ENCODE measurements around the gene GNA14. TPM values are rescaled to one million over a fixed set of nuclear protein-coding genes. Genes with fewer than 3 reads are reported as not detected.
"Not testable (repeated sequence)": the region's sequence is repeated elsewhere in the genome, so short reads cannot be mapped to it uniquely, and the experiment has no call there.

The GNA14 gene
- total RNA-seq, 1 donor from 2014 or later: 0.22 TPM

GRCh38 chr9:77587042-77587441 is 61.1 kb downstream of the GNA14 start:
- Mint-ChIP-seq H3K27ac (ENCODE audit: unreplicated experiment) (no peak overlapping the region), H3K4me1 (ENCODE audit: low read depth) (peaks cover 31% of the 10 kb centered on the region), H3K4me3 (ENCODE audit: unreplicated experiment) (no peak overlapping the region), H3K9me3 (ENCODE audit: low read depth) (no peaks in the 10 kb centered on the region), H3K27me3 (ENCODE audit: low read depth) (no peaks in the 10 kb centered on the region), H3K36me3 (ENCODE audit: low read depth) (no peaks in the 10 kb centered on the region)
- TF ChIP-seq CTCF (IDR thresholded peaks at IDR 0.05): no peak
- no peak for DNase-seq (ENCODE audit: low spot score)

- Mint-ChIP-seq H3K4me3 (ENCODE audit: unreplicated experiment) (no peak overlapping the region), H3K4me1 (ENCODE audit: low read depth) (peaks cover 31% of the 10 kb centered on the region), H3K36me3 (ENCODE audit: low read depth) (no peaks in the 10 kb centered on the region), H3K9me3 (ENCODE audit: low read depth) (no peaks in the 10 kb centered on the region), H3K27me3 (ENCODE audit: low read depth) (no peaks in the 10 kb centered on the region), H3K27ac (ENCODE audit: unreplicated experiment) (no peak overlapping the region)
- no peak for TF ChIP-seq CTCF (IDR thresholded peaks at IDR 0.05)
- no peak for DNase-seq (ENCODE audit: low spot score)
These were observed 61.5 kb downstream of the GNA14 start for GRCh38 chr9:77586591-77586990.

GRCh38 chr9:77585335-77585786 is 62.8 kb downstream of the GNA14 start:
- H3K27ac Mint-ChIP-seq (ENCODE audit: unreplicated experiment): no peak overlapping the region

GRCh38 chr9:77584927-77585326 is 63.2 kb downstream of the GNA14 start:
- DNase-seq (ENCODE audit: low spot score); H3K9me3 Mint-ChIP-seq (ENCODE audit: low read depth); H3K27me3 Mint-ChIP-seq (ENCODE audit: low read depth); H3K36me3 Mint-ChIP-seq (ENCODE audit: low read depth); H3K27ac Mint-ChIP-seq (ENCODE audit: unreplicated experiment); H3K4me3 Mint-ChIP-seq (ENCODE audit: unreplicated experiment): not testable (repeated sequence)
- H3K4me1 Mint-ChIP-seq (ENCODE audit: low read depth): peaks cover 31% of the 10 kb centered on the region

More at GRCh38 chr9:77585335-77585786, 62.8 kb downstream of the GNA14 start:
- peaks cover 31% of the 10 kb centered on the region for H3K4me1 Mint-ChIP-seq (ENCODE audit: low read depth)
- no peak for DNase-seq (ENCODE audit: low spot score)
- H3K36me3 Mint-ChIP-seq (ENCODE audit: low read depth): no peaks in the 10 kb centered on the region
- peaks cover 2% of the 10 kb centered on the region for H3K9me3 Mint-ChIP-seq (ENCODE audit: low read depth)
- H3K4me3 Mint-ChIP-seq (ENCODE audit: unreplicated experiment): no peak overlapping the region
- TF ChIP-seq CTCF (IDR thresholded peaks at IDR 0.05): no peak
- no peaks in the 10 kb centered on the region for H3K27me3 Mint-ChIP-seq (ENCODE audit: low read depth)

- no peak overlapping the region for H3K4me3 Mint-ChIP-seq (ENCODE audit: unreplicated experiment)
- H3K27me3 Mint-ChIP-seq (ENCODE audit: low read depth): no peaks in the 10 kb centered on the region
- no peak overlapping the region for H3K27ac Mint-ChIP-seq (ENCODE audit: unreplicated experiment)
- no peak for DNase-seq (ENCODE audit: low spot score)
- H3K36me3 Mint-ChIP-seq (ENCODE audit: low read depth): no peaks in the 10 kb centered on the region
- H3K4me1 Mint-ChIP-seq (ENCODE audit: low read depth): peaks cover 20% of the 10 kb centered on the region
- H3K9me3 Mint-ChIP-seq (ENCODE audit: low read depth): peaks cover 2% of the 10 kb centered on the region
- TF ChIP-seq CTCF (IDR thresholded peaks at IDR 0.05): no peak
These were observed 65.1 kb downstream of the GNA14 start for GRCh38 chr9:77582961-77583576.

GRCh38 chr9:77582525-77582924 is 65.6 kb downstream of the GNA14 start:
- H3K36me3 Mint-ChIP-seq (ENCODE audit: low read depth): no peaks in the 10 kb centered on the region
- H3K27me3 Mint-ChIP-seq (ENCODE audit: low read depth): no peaks in the 10 kb centered on the region
- peaks cover 15% of the 10 kb centered on the region for H3K4me1 Mint-ChIP-seq (ENCODE audit: low read depth)
- no peak for TF ChIP-seq CTCF (IDR thresholded peaks at IDR 0.05)
- H3K27ac Mint-ChIP-seq (ENCODE audit: unreplicated experiment): no peak overlapping the region
- H3K4me3 Mint-ChIP-seq (ENCODE audit: unreplicated experiment): no peak overlapping the region
- DNase-seq (ENCODE audit: low spot score): no peak
- peaks cover 2% of the 10 kb centered on the region for H3K9me3 Mint-ChIP-seq (ENCODE audit: low read depth)

All from chondrocyte (in vitro differentiated cells).